NCI-H526 treated with DMSO at 0.1 percent for 48 hours (cell line): ENCODE results near the gene XIRP2.

ENCODE experiments used
- DNase-seq: peaks from one replicate; lab custom pipeline; 2025; lab: John Stamatoyannopoulos, UW

Gene XIRP2, protein sequence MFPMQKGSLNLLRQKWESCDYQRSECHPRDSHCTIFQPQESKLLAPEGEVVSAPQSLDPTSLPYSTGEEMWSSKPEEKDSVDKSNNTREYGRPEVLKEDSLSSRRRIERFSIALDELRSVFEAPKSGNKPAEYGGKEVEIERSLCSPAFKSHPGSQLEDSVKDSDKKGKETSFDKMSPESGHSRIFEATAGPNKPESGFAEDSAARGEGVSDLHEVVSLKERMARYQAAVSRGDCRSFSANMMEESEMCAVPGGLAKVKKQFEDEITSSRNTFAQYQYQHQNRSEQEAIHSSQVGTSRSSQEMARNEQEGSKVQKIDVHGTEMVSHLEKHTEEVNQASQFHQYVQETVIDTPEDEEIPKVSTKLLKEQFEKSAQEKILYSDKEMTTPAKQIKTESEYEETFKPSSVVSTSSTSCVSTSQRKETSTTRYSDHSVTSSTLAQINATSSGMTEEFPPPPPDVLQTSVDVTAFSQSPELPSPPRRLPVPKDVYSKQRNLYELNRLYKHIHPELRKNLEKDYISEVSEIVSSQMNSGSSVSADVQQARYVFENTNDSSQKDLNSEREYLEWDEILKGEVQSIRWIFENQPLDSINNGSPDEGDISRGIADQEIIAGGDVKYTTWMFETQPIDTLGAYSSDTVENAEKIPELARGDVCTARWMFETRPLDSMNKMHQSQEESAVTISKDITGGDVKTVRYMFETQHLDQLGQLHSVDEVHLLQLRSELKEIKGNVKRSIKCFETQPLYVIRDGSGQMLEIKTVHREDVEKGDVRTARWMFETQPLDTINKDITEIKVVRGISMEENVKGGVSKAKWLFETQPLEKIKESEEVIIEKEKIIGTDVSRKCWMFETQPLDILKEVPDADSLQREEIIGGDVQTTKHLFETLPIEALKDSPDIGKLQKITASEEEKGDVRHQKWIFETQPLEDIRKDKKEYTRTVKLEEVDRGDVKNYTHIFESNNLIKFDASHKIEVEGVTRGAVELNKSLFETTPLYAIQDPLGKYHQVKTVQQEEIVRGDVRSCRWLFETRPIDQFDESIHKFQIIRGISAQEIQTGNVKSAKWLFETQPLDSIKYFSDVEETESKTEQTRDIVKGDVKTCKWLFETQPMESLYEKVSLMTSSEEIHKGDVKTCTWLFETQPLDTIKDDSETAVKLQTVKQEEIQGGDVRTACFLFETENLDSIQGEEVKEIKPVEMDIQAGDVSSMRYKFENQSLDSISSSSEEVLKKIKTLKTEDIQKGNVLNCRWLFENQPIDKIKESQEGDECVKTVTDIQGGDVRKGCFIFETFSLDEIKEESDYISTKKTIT (N-terminal part only)

DNA sequence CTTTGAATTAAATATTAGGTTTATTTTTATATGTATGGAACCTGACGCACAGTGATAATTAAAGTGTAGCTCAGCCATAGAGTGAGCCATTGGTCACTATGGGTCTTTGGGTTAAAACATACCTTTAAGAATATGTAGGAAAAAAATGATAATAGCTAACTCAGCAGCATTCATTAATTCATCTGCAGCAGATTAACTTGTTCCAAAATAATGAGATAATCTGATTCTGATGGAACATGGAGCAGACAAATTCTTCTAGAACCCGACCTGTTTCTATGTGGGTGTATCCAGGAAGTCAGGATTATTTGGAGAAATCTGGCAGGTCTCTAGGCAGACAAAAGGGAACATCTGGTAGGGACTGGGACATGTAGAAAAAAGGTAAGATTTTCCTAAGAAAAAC is at the start of gene XIRP2:
XIRP2 (plus strand) TSS at position 301 of the 400 bp plus-strand sequence. CDS start 15,003 bp downstream, outside the sequence.
- DNase-seq = no peak

DNA sequence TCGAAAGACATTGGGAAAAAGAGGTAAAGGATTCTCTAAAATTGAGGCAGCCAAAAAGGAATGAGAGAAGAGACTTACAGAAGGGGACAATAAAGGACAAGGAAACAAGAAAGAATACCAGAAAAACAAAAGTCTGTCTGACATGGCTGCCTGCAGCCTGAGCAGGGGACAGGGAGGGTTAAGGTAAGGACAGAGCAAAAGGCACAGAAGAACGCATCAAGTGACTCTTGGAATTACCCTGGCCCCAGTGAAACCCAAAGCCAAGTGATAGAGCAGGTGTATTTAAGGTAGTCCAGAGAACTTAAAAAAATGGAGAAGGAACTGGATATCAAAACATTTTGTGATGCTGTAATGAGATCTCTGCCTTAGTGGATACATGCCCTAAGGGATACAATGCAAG is 47.1 kb upstream of the XIRP2 start:
- DNase-seq = no peak

DNA sequence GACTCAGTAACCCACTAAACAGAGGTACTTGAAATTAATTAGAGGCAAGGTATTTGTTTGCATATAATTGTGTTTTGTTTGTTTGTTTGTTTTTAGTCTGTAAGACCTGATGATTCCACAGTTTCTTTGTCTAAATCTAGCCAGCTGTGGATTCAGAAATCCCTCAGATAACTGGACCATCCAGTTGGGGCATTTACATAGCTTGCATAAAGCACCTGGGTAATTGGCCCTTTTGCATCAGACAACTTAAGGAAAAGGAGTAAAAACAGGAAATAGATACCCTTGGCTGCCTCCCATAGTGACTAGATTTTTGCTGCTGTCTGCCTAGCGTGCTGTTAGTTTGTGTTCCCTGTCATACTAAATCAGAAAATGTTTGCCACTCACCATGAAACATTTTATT is 46.6 kb upstream of the XIRP2 start:
- no peak for DNase-seq

DNA sequence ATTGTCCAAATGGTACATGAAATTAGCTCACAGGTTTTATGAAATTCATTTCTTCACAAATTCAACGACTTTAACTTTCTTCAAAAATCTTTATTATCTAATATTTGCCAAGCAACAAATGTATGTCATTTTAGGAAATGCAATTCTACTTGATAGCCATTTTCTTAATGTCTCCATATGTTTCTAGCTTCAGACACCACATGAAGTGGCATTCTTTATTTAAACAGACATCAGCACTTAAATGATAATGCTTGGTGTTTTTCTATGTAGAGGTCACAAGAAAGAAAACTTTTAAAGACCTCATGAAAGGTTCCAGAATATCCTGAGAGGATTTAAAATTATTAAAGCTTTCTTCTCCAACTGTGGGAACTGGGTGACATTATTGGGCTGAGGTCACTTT is 44.2 kb upstream of the XIRP2 start:
- DNase-seq = no peak

DNA sequence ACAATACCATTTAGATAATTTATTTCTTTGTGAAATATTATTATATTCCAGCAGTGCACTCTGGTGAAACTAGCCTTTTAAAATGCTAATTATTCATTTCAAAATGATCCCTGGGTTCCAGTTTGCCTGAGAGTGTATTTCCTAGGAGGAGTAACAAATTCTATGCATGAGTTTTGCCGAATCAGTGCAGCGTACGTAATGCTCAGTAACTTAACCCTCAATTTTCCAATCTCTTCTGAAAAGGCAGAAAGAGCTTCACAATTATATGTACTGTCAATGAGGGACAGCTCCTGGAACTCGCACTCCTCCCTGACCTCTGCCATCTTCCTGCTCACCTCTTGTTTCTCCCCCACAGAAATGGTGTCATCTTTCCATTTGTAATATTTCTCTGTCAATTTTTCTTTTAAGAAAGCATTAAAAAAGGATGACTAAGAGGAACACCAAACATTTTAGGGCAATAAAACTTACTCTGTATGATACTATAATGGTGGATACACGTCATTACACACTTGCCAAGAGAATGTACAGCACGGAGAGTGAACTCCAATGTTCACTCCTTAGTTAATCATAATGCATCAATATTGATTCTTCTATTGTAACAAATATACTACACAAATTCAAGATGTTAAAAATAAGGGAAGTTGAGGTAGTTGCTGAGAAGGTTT is 25.7 kb upstream of the XIRP2 start:
- DNase-seq = peak; percentile 32

DNA sequence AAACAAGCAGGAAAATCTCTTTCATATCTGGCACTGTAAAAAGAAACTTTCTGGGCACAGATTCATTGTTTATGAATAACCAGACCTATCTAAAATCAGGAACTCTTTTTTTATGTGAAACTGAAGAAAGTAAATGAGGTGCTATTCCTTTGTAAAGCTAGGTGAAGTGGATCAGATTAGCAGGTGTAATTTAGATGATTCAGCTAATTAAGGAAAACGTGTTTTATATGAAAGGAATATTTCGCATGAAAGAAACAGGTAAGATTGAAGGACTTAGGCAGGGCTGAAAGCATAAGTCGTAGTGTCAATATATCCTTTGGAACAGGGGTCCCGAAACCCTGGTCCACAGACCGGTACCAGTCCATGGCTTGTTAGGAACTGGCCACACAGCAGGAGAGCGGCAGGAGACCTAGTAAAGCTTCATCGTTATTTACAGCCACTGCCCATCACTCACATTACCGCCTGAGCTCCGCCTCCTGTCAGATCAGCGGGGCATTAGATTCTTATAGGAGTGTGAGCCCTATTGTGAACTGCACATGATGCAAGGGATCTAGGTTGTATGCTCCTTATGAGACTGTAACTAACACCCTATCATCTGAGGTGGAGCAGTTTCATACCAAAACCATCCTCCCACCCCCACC is 20.3 kb upstream of the XIRP2 start:
- DNase-seq = no peak

DNA sequence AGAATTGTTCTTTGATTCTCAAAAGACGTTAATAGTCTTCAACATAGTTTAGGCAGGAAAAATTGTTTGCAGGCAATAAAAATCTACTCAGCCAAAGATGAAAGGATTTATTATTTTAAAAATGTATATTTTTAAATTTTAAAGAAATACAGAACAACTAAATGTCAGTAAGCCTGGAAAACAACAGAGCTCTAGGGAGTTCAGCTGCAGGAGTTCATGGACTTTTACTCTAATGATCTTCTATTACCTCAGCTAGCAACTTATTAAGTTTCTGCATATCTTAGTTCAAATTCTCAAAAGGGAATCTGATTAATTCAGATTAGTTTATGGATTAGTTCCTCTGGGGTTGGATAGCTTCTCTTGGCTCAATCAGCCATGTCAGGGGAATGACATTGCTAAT is 17.9 kb upstream of the XIRP2 start:
- no peak for DNase-seq

DNA sequence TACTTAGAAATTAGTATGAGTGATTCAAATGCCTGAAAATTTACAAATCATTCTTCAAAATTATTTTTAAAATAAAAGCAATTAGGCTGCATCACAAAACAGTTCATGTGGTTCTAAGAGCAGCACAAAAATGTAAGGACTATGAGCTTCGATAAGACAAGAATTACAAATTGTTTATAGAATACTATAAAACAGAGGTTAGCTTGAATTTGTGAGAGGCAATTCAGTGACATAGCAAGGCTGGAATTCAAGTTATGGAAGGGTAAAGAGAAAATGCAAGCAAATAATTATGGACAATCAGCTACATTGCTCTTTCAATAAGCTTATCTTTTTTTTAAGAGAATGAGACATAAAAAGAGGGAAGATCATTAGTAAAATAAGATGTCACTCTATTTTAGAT is 7.1 kb upstream of the XIRP2 start:
- DNase-seq = no peak

DNA sequence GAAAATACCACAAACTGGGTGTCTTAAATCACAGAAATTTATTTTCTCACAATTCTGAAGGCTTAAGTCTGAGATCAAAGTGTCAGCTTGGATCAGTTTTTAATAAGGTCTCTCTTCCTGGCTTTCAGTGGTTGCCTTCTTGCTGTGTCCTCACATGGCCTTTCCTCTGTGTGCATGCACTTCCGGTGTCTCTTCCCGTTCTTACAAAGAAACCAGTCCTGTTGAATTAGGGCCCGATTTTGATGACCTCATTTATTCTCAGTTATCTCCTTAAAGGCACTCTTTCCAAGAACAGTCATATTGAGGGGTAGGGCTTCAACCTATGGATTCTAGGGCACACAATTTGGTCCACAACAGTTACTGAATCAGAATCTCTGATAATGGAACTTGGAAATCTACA is 5.4 kb upstream of the XIRP2 start:
- no peak for DNase-seq

DNA sequence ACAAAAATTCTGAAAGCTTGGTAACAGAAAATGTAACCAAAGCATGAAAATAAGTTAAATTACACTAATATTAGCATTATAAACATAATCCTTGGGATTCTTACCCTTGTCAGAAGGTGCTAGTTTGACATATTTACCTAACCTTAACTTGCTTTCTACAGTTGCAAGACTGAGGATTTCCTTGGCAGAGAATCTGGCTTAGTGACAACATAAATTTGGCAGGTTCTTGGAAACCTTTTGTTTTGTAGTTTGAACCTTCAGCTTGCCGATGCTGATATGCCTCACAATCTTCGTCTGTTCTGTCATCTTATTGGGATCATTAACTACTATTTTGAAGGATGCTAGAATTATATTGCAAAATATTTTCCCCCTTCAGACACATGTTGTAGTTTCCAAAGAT is 3.4 kb downstream of the XIRP2 start:
- DNase-seq = no peak

DNA sequence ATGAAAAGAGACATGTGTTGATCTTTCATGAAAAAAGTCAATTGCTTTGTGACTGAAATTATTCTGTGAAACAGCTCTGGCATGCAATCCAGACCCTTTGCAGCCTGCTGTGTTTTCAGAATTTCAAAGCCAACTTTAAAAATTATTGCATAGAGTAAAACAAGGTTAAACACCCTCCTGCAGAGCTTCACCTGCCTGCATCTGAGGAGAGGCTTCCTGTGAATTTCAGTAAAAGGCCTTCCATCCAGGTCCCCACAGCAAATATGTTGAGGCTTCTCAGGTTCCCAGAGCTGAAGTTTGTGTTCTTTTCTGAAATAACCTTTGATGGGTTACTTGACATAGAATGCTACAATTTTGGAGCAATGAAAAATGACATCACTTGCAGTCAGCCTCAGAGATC is 4.1 kb downstream of the XIRP2 start:
- DNase-seq = no peak

DNA sequence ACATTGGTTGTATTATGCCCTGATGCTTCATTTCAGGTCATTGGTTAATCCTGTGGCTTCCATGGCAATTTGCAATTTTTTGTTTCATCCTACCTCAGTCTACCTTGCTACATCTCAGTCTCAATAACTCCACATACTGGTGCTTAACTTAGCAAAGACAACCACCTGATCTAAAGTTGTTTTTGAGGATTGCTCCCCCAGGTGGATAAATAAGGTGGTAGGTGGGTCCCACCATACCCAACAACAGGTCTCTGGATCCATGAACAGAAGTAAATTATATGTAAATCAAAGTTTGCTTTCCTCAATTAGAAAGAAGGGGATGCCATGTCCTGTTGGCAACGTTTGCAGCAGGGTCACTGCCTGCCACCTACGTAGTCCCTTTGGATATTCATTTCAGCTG is 7.0 kb downstream of the XIRP2 start:
- no peak for DNase-seq

DNA sequence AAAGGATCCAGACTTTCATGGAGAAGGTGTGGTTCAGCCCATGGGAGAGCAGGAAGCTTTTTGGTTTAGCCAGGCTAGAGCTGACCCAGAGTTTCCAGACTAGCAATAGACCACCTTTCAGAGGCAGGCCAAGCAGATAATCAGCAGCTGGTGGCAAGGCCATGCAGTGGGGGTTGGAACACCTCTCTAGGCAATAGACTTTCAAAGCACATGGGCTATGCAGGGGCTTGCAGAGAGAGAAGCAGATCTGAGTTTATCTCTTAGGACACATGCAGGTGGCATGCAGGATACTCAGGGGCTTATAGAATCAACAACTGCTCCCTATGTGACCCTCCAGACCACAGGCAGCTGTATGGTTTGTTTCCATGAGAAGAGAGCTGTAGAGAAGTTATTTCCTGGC is 9.4 kb downstream of the XIRP2 start:
- DNase-seq = no peak

DNA sequence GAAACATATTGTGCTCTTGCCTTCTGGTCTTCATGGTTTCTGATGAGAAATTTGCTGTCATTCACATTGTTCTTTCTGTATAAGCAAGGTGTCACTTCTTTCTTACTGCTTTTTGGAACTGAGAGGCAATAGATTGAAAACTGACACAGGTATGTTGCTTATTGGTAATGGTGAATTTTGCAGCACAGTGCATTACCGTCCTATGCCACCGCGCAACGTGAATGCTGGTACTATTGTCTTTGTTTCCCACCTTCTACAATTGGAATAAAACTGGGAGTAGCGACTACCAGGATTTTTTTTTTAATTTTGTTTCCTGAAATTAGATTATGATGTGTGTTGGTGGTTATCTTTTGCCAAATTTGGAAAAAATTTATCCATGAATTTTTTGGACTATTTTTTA is 11.4 kb downstream of the XIRP2 start:
- DNase-seq = no peak

DNA sequence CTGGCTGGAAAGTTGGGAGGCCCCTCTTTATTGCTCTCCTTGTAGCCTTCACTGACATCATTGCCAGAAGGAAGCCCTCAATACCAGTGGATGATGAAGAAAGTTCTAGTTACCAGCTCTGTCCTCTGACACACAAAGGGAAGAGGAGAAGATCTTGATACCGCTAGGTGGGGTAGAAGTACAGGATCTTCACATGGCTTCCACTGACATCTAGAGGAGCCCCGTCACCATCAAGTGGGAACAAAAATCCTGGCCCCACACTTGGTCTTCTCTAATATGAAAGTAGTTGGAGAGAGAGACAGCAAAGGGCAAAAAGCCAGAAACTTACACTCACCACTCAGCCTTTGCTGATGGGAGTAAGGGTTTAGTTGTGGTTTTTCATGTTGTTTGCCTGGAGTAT is 12.4 kb downstream of the XIRP2 start:
- DNase-seq = no peak

DNA sequence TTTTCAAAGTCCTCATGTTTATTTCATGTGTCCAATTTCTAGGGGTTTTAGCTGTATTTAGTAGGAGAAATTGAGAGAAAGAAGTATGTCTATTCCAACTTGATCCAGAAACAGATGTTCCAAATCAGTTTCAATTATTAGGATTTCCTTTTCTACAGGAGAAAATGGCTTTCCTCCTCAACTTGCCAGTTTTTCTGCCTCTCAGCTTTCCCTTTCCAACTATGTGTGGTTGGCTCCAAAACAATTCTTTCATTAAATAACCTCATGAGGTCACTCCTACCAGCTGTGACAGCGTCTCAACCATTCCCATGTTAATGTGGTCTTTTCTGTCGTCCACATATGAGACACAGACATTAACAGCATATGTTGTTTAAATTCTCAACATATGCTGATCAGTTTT is 13.1 kb downstream of the XIRP2 start:
- DNase-seq = no peak

DNA sequence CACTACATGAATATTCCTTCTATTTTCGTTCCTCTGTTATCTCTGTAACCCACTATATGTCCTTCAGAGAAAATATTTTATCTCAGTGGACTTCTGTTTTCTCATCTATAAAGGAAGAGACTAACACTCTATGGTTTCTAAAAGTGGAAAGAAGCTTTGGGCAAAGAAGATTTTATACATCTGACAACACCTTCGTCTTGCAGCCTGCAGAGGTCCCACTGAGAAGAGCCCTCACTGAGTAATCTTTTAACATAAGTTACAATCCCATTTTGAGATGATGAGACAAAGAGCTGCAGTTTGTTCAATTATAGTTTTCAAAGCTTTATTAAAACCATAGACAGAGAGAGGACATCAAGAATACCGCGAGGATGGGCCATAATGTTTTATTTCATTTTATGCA is 28.7 kb downstream of the XIRP2 start:
- no peak for DNase-seq

DNA sequence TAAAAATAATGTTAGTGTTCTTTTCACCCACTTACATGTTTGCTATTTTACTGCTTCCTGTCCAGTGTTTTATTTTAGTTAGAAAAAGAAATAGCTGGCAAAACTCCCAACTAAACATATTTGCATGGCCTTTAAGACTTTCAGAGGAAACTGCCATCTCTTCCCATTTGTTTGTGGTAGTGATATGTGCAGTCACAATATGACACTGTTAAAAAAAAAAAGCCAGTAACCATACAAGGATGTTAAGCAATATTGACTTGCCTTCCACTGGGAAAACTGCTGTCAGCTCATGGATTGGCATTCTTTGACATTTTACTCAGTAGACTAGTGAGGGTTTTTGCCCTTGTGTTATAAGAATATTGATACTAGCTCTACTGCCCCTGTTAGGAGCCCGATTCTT is 29.1 kb downstream of the XIRP2 start:
- no peak for DNase-seq

DNA sequence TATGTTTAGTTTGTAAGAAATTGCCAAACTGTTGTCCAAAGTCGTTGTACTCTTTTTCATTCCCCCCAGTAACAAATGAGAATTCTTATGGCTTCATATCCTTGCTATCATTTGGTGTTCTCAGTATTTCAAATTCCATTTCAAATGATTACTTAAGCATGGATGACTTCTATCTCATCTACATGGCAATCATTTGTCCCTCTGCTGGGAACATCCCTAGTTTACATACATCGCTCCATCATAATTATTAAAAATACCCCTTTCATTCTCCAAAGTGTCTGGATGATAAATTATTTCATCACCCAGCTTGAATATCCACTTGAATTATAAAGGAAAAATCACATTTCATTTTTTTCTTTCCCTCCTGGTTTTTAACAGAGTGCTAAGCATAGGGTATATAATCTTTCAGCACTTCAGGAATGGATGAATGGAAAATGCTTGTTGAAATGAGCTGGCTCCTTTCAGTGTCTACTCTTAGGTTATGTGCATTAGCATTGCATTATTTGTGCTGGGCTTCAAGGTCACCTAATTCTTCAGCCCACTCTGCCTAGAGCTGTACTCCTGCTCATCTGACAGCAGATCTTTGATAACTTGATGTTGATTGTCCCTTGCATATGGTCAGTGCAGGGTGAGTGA is 33.1 kb downstream of the XIRP2 start:
- DNase-seq = no peak

DNA sequence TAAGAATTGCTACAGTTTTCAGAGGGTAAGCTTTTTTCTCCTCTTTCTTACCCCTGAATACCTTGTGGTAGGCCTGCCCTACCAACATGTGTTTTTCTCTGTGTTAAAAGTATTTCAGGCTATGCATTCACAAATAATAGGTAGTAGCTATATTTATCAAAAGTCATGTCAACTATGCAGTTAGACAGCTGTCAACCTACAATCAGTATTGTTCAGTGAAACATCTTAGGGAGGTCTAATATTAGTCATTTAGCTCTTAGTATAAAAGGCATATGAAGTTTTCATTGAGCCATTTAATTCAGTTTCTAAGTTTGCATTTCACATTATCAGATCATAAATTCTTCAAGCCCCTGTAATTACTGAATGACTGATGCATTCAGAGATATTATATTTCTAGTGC is 36.7 kb downstream of the XIRP2 start:
- no peak for DNase-seq

DNA sequence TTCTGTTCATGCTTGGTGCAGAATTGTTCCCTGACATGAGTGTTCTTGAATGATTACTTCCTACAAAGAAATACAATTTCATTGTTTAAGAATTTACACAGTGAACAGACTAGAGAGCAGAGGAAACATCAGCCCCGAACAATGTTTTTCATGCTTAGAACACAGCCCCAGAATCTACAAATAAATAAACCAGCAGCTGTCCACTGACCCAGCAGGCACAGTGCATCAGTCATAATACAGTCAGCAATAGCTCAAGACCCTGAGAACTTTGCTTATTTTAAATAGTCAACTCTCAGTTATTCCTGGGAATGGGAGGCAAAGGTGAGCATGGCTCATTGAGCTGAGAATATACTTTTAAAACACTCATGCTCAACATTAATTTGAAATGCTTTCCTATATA is 38.4 kb downstream of the XIRP2 start:
- DNase-seq = no peak
